ENCODE results near the gene PCDHA2.
"Not testable (repeated sequence)": the region's sequence is repeated elsewhere in the genome, so short reads cannot be mapped to it uniquely, and the experiment has no call there.

Gene PCDHA2

DNA sequence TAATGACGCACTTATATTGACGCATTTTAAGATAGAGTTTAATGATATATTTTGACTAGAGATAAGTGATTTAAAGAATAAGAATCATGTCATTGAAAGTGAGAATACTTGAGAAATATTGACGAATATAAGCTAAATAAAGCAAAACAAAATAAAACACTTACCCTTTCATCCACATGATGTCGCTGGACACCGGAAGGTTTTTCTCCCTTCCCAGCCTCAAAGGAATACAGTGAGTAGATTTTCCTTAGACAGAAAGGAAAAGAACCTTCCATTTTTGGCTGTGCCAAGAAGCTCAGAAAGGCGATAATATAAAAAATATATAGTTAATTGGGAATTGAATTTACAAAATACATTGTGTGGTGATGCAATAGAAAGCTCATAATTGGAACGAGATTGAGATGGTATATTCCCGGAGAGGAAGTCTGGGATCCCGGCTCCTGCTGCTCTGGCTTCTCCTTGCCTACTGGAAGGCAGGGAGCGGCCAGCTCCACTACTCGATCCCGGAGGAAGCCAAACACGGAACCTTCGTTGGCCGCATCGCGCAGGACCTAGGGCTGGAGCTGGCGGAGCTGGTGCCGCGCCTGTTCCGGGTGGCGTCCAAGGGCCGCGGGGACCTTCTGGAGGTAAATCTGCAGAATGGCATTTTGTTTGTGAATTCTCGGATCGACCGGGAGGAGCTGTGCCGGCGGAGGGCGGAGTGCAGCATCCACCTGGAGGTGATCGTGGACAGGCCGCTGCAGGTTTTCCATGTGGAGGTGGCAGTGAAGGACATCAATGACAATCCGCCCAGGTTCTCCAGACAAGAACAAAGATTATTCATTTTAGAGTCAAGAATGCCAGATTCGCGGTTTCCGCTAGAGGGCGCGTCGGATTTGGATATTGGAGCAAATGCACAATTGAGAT is 27.0 kb downstream of the PCDHA2 start, which contains the start of gene PCDHA5:
Gene PCDHA5 (plus strand): TSS at position 239 of the 906 bp plus-strand sequence.
- DNase-seq: no peak

DNA sequence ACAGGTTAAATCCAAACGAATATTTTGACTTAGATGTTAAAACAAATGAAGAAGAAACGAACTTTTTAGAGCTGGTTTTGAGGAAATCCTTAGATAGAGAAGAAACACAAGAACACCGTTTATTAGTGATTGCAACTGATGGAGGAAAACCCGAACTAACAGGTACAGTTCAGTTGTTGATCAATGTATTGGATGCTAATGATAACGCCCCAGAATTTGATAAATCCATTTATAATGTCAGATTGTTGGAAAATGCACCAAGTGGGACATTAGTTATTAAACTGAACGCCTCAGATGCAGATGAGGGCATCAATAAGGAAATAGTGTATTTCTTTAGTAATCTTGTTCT is 27.6 kb downstream of the PCDHA2 start:
- DNase-seq: no peak

DNA sequence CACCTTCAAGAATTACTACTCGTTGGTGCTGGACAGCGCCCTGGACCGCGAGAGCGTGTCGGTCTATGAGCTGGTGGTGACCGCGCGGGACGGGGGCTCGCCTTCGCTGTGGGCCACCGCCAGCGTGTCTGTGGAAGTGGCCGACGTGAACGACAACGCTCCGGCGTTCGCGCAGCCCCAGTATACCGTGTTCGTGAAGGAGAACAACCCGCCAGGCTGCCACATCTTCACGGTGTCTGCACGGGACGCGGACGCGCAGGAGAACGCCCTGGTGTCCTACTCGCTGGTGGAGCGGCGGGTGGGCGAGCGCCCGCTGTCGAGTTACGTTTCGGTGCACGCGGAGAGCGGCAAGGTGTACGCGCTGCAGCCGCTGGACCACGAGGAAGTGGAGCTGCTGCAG is 28.3 kb downstream of the PCDHA2 start:
- DNase-seq: not testable (repeated sequence)

DNA sequence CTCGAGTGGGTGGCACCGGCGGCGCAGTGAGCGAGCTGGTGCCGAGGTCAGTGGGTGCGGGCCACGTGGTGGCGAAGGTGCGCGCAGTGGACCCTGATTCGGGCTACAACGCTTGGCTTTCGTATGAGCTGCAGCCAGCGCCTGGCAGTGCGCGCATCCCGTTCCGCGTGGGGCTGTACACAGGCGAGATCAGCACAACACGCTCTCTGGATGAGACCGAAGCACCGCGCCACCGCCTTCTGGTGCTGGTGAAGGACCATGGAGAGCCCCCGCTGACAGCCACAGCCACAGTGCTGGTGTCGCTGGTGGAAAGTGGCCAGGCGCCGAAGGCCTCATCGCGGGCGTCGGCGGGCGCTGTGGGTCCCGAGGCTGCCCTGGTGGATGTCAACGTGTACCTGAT is 28.8 kb downstream of the PCDHA2 start:
- DNase-seq: no peak

DNA sequence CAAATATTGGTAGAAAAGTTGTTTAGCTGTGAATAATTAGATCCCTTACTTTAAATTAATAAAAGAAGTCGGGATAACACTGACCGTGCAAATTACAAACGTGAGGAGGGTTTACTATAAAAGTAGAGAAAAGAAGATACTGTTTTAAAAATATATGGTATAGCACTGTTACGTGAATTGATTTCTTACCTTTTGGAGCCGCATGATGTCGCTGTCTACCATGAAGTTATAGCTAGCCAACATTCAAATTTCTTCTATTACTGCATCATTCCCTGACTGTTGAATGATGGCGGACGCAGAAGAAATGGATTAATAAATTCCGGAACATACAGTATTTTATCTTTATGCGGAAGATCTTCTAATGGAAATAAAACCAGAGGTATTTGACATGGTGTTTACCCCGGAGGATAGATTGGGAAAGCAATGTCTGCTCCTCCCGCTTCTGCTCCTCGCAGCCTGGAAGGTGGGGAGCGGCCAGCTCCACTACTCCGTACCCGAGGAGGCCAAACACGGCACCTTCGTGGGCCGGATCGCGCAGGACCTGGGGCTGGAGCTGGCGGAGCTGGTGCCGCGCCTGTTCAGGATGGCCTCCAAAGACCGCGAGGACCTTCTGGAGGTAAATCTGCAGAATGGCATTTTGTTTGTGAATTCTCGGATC is 33.2 kb downstream of the PCDHA2 start, which contains the start of gene PCDHA6:
Gene PCDHA6 (plus strand): TSS at position 257 of the 658 bp plus-strand sequence. CDS start 132 bp downstream, at position 389.
- DNase-seq: no peak

DNA sequence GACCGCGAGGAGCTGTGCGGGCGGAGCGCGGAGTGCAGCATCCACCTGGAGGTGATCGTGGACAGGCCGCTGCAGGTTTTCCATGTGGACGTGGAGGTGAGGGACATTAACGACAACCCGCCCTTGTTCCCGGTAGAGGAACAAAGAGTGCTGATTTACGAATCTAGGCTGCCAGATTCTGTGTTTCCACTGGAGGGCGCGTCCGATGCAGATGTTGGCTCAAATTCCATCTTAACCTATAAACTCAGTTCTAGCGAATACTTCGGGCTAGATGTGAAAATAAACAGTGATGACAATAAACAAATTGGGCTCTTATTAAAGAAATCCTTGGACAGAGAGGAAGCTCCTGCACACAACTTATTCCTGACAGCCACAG is 33.7 kb downstream of the PCDHA2 start:
- no peak for DNase-seq

DNA sequence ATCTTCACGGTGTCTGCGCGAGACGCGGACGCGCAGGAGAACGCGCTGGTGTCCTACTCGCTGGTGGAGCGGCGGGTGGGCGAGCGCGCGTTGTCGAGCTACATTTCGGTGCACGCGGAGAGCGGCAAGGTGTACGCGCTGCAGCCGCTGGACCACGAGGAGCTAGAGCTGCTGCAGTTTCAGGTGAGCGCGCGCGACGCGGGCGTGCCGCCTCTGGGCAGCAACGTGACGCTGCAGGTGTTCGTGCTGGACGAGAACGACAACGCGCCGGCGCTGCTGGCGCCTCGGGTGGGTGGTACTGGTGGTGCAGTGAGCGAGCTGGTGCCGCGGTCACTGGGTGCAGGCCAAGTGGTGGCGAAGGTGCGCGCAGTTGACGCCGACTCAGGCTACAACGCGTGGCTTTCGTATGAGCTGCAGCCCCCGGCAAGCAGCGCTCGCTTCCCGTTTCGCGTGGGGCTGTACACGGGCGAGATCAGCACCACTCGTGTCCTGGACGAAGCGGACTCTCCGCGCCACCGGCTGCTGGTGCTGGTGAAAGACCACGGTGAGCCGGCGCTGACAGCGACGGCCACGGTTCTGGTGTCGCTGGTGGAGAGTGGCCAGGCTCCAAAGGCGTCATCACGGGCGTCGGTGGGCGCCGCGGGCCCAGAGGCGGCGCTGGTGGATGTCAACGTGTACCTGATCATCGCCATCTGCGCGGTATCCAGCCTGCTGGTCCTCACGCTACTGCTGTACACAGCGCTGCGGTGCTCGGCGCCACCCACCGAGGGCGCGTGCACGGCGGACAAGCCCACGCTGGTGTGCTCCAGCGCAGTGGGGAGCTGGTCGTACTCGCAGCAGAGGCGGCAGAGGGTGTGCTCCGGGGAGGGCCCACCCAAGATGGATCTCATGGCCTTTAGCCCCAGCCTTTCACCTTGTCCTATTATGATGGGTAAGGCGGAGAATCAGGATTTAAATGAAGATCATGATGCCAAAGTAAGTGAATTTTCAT is 35.2 kb downstream of the PCDHA2 start:
- not testable (repeated sequence) for DNase-seq

DNA sequence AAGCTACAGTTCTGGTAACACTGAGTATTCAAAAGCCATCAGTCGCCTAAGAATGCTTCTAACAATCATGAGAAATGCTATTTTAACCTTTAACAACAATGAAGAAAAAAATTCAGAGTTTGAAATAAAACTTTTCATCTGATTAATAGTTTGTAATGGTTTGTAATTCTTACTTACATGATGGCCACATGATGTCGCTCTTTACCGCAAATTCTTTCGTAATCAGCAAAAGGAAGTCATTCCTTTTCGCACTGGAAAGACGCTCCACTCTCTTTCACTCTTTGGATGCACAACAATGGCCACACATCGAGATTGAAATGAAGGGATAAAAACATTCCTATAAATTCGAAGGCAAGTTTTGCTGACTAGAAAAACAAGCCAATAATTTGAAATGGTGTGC is 39.3 kb downstream of the PCDHA2 start, which contains the start of gene PCDHA7:
Gene PCDHA7 (plus strand): TSS at position 277 of the 400 bp plus-strand sequence. CDS start 115 bp downstream, at position 392.
- DNase-seq: no peak

DNA sequence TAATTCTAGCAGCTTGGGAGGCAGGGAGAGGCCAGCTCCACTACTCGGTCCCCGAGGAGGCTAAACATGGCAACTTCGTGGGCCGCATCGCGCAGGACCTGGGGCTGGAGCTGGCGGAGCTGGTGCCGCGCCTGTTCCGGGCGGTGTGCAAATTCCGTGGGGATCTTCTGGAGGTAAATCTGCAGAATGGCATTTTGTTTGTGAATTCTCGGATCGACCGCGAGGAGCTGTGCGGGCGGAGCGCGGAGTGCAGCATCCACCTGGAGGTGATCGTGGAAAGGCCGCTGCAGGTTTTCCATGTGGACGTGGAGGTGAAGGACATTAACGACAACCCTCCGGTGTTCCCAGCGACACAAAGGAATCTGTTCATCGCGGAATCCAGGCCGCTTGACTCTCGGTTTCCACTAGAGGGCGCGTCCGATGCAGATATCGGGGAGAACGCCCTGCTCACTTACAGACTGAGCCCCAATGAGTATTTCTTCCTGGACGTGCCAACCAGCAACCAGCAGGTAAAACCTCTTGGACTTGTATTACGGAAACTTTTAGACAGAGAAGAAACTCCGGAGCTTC is 39.9 kb downstream of the PCDHA2 start:
- DNase-seq: not testable (repeated sequence)

DNA sequence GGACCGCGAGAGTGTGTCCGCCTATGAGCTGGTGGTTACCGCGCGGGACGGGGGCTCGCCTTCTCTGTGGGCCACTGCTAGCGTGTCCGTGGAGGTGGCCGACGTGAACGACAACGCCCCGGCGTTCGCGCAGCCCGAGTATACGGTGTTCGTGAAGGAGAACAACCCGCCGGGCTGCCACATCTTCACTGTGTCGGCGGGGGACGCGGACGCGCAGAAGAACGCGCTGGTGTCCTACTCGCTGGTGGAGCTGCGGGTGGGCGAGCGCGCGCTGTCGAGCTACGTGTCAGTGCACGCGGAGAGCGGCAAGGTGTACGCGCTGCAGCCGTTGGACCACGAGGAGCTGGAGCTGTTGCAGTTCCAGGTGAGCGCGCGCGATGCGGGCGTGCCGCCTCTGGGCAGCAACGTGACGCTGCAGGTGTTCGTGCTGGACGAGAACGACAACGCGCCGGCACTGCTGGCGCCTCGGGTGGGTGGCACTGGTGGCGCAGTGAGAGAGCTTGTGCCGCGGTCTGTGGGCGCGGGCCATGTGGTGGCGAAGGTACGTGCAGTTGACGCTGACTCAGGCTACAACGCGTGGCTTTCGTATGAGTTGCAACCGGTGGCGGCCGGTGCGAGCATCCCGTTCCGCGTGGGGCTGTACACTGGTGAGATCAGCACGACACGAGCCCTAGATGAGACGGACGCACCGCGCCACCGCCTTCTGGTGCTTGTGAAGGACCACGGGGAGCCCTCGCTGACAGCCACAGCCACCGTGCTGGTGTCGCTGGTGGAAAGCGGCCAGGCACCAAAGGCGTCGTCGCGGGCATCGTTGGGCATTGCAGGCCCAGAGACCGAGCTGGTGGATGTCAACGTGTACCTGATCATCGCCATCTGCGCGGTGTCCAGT is 41.2 kb downstream of the PCDHA2 start:
- DNase-seq: no peak

DNA sequence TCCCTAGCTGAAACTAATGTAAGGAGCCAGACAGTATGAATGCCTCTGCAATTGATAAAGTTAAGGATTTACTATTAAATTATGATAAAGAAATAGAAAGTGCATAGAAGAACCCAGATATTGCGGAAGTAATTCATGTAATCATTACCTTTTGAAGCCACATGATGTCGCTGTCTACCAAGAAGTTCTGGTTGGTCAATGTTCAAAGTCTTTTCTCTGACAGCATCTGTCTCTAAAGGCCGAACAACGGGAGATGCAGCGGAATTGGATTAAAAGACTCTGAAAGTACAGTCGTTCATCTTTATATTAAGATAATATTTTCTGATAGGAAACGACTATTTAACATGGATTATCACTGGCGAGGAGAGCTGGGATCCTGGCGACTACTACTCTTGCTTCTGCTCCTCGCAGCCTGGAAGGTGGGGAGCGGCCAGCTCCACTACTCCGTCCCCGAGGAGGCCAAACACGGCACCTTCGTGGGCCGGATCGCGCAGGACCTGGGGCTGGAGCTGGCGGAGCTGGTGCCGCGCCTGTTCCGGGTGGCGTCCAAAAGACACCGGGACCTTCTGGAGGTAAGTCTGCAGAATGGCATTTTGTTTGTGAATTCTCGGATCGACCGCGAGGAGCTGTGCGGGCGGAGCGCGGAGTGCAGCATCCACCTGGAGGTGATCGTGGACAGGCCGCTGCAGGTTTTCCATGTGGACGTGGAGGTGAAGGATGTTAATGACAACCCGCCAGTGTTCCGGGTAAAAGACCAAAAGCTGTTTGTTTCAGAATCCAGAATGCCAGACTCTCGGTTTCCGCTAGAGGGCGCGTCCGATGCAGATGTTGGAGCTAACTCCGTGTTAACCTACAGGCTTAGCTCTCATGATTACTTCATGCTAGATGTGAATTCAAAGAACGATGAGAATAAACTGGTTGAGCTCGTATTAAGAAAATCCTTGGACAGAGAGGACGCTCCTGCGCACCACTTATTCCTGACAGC is 46.6 kb downstream of the PCDHA2 start, which contains the start of gene PCDHA8:
Gene PCDHA8 (plus strand): TSS at position 210 of the 985 bp plus-strand sequence. CDS start 135 bp downstream, at position 345.
- no peak for DNase-seq

DNA sequence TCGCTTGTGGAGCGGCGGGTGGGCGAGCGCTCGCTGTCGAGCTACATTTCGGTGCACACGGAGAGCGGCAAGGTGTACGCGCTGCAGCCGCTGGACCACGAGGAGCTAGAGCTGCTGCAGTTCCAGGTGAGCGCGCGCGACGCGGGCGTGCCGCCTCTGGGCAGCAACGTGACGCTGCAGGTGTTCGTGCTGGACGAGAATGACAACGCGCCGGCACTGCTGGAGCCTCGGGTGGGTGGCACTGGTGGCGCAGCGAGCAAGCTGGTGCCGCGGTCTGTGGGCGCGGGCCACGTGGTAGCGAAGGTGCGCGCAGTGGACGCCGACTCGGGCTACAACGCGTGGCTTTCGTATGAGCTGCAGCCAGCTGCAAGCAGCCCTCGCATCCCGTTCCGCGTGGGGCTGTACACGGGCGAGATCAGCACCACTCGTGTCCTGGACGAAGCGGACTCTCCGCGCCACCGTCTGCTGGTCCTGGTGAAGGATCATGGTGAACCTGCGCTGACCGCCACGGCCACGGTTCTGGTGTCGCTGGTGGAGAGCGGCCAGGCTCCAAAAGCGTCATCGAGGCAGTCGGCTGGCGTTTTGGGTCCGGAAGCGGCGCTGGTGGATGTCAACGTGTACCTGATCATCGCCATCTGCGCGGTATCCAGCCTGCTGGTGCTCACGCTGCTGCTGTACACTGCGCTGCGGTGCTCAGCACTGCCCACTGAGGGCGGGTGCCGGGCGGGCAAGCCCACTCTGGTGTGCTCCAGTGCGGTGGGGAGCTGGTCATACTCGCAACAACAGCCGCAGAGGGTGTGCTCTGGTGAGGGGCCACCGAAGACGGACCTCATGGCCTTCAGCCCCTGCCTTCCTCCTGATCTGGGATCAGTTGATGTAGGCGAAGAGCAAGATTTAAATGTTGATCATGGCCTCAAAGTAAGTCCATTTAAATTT is 48.4 kb downstream of the PCDHA2 start:
- DNase-seq: no peak
